ENCODE results near the gene TMOD1.
A peak's percentile ranks its signal among the peaks of the same experiment; 100 is the strongest.

The TMOD1 gene

GRCh38 chr9:97632985-97633858, 131.8 kb downstream of the TMOD1 start, which contains the start of the genes NCBP1 and TSTD2:
TSS of gene NCBP1 (plus strand) at chr9:97633821. CDS start at chr9:97633882, 61 bp downstream.
TSS of gene TSTD2 (minus strand) at chr9:97633368. CDS start at chr9:97627562, 5,806 bp downstream.
- peak; percentile 99 for DNase-seq (ENCODE audit: low spot score)

- peak; percentile 9 for DNase-seq (ENCODE audit: low spot score)
These were observed 132.5 kb downstream of the TMOD1 start for GRCh38 chr9:97633859-97634490.

GRCh38 chr9:97635026-97635425, 133.6 kb downstream of the TMOD1 start:
- no peak for DNase-seq (ENCODE audit: low spot score)

GRCh38 chr9:97636903-97637302, 135.4 kb downstream of the TMOD1 start:
- no peak for DNase-seq (ENCODE audit: low spot score)

- DNase-seq (ENCODE audit: low spot score) = no peak
These were observed 137.2 kb downstream of the TMOD1 start for GRCh38 chr9:97638666-97639065.

GRCh38 chr9:97640325-97640724, 138.9 kb downstream of the TMOD1 start:
- no peak for DNase-seq (ENCODE audit: low spot score)

- DNase-seq (ENCODE audit: low spot score) = no peak
These were observed 144.3 kb downstream of the TMOD1 start for GRCh38 chr9:97645720-97646119.

GRCh38 chr9:97647996-97648395, 146.5 kb downstream of the TMOD1 start:
- DNase-seq (ENCODE audit: low spot score) = no peak
